Middle frontal gyrus (tissue), 1 donor: ENCODE results near the gene BANP.
"Not testable (repeated sequence)": the region's sequence is repeated elsewhere in the genome, so short reads cannot be mapped to it uniquely, and the experiment has no call there.

Experiments
- DNase-seq: peaks from one replicate; pipeline ENCODE4 v3.0.0-alpha.2; 2015; ENCODE audit warnings: low spot score; ENCODE audit errors: extremely low spot score

BANP gene

GRCh38 chr16:87926246-87927194 lies 24.7 kb upstream of the BANP start:
- DNase-seq, result no peak

GRCh38 chr16:87927195-87927562 lies 24.1 kb upstream of the BANP start:
- DNase-seq, result no peak

GRCh38 chr16:87929986-87930385 lies 21.2 kb upstream of the BANP start:
- DNase-seq, result no peak

- no peak for DNase-seq
Observed at GRCh38 chr16:87930456-87930855, 20.8 kb upstream of the BANP start.

- no peak for DNase-seq
Observed at GRCh38 chr16:87931504-87931903, 19.7 kb upstream of the BANP start.

- not testable (repeated sequence) for DNase-seq
Observed at GRCh38 chr16:87932475-87933139, 18.6 kb upstream of the BANP start.

- no peak for DNase-seq
Observed at GRCh38 chr16:87933140-87933495, 18.1 kb upstream of the BANP start.

- DNase-seq, result not testable (repeated sequence)
Observed at GRCh38 chr16:87934752-87935425, 16.3 kb upstream of the BANP start.

GRCh38 chr16:87936016-87936374 lies 15.2 kb upstream of the BANP start:
- DNase-seq, result not testable (repeated sequence)

GRCh38 chr16:87936375-87937230 lies 14.6 kb upstream of the BANP start, which contains the start of gene CA5A:
Gene CA5A (minus strand): TSS chr16:87936529. CDS start chr16:87936450, 79 bp downstream.
- DNase-seq, result no peak

GRCh38 chr16:87937231-87937542 lies 14.0 kb upstream of the BANP start:
- not testable (repeated sequence) for DNase-seq

- no peak for DNase-seq
Observed at GRCh38 chr16:87938412-87938949, 12.8 kb upstream of the BANP start.

GRCh38 chr16:87939562-87940423 lies 11.4 kb upstream of the BANP start:
- no peak for DNase-seq

GRCh38 chr16:87942680-87943079 lies 8.6 kb upstream of the BANP start:
- DNase-seq, result no peak

GRCh38 chr16:87945351-87946042 lies 5.7 kb upstream of the BANP start:
- peak; percentile 81 for DNase-seq

- DNase-seq, result no peak
Observed at GRCh38 chr16:87946596-87947347, 4.5 kb upstream of the BANP start.

GRCh38 chr16:87947356-87948118 lies 3.7 kb upstream of the BANP start:
- no peak for DNase-seq

GRCh38 chr16:87948119-87948545 lies 3.1 kb upstream of the BANP start:
- DNase-seq, result no peak
